GM21619 (cell line): ENCODE results near the gene RGS11.
"Not testable (repeated sequence)": the region's sequence is repeated elsewhere in the genome, so short reads cannot be mapped to it uniquely, and the experiment has no call there.

Experiments
- ATAC-seq: cut with Tn5 transposase; IDR thresholded peaks from one replicate; pipeline ENCODE4 v1.9.1; 2021; ENCODE audit not compliant: unreplicated experiment

Gene RGS11

GRCh38 chr16:264440-264951, 11.2 kb downstream of the RGS11 start:
- ATAC-seq, result no peak

GRCh38 chr16:263944-264343, 11.8 kb downstream of the RGS11 start:
- no peak for ATAC-seq

GRCh38 chr16:263182-263774, 12.5 kb downstream of the RGS11 start:
- ATAC-seq, result no peak

DNA sequence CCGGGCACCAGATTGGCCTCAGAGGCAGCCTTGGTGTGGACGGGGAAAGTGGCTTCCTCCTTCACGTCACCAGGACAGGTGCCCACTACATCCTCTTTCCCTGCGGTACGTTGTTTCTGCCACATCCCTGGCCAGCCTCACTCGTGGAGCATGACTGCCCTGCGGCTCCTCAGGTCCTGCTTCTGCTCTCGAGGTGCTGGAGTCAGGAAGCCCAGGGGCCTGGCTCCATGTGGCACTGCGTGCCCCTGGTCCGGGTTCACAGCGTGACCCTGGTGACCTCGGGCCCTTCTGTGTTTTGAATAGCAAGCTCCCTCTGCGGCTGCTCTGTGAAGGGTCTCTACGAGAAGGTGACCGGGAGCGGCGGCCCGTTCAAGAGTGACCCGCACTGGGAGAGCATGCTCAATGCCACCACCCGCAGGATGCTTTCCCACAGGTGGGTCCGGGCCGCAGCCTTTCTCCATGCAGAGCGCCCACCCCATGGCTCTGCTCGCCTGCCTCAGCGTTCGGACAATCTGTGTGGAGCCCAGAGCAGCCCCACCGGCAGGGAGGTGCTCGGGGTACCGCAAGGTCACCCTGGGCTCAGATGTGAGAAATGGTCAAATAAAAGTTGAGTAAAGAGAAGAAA, 13.5 kb downstream of the RGS11 start:
- ATAC-seq, result no peak

- no peak for ATAC-seq
These were observed 14.6 kb downstream of the RGS11 start for GRCh38 chr16:261031-261691.

DNA sequence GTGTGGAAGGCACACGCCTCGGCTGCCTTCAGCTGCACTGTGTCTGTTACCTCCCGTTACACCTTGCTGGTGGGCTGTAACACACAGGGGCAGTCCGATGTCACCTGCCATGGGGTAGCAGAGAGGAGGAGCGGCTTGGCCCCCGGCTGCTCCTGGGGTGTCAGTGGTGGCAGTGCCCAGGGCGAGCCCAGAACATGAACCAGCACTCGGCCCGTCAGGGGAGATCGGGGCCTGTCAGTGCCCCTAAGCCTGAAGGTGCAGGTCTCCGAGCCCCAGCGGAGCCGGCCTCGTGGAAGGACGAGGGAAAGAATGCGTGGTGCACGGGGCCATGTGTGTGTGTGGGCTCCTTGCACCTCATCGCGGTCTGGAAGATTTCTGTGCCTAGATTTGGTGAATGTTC, 15.4 kb downstream of the RGS11 start:
- ATAC-seq, result no peak

GRCh38 chr16:259814-260253, 15.9 kb downstream of the RGS11 start:
- no peak for ATAC-seq

DNA sequence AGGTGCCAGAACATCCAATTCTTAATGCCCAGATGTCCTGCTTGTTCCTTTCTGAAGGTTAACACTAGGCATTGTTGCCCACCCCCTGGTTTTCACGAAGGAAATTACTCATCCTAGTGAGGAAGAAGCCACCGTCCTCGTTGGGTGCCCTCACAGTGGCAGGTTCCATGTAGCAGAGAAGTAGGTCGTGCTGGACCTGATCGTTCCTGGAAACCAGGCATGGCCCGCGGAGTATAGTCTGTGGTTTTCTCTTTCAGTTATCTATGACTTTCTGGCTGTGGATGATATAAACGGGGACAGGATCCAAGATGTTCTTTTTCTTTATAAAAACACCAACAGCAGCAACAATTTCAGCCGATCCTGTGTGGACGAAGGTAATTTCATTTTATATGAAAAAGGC, 16.5 kb downstream of the RGS11 start:
- ATAC-seq, result no peak

DNA sequence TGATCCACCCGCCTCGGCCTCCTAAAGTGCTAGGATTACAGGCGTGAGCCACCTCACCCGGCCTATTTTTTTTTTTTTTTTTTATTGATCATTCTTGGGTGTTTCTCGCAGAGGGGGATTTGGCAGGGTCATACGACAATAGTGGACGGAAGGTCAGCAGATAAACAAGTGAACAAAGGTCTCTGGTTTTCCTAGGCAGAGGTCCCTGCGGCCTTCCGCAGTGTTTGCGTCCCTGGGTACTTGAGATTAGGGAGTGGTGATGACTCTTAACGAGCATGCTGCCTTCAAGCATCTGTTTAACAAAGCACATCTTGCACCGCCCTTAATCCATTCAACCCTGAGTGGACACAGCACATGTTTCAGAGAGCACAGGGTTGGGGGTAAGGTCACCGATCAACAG, 17.7 kb downstream of the RGS11 start:
- ATAC-seq, result not testable (repeated sequence)

- ATAC-seq, result no peak
These were observed 20.6 kb downstream of the RGS11 start for GRCh38 chr16:255183-255582.

DNA sequence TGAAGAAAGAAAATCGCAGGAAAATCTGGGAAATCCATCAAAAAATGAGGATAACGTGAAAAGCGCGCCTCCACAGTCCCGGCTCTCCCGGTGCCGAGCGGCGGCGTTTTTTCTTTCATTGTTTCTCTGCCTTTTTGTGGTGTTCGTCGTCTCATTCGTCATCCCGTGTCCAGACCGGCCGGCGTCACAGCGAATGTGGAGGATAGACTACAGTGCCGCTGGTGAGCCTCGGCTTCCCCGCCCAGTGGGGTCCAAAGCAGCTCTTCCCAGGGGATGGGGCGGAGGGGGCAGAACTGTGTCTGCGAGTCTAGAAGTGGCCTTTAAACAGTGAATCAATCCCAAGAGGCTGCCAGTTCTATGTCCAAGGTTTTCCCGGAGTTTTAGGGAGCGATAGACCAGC, 21.3 kb downstream of the RGS11 start:
- ATAC-seq, result no peak

- ATAC-seq, result no peak
These were observed 21.9 kb downstream of the RGS11 start for GRCh38 chr16:253833-254232.

DNA sequence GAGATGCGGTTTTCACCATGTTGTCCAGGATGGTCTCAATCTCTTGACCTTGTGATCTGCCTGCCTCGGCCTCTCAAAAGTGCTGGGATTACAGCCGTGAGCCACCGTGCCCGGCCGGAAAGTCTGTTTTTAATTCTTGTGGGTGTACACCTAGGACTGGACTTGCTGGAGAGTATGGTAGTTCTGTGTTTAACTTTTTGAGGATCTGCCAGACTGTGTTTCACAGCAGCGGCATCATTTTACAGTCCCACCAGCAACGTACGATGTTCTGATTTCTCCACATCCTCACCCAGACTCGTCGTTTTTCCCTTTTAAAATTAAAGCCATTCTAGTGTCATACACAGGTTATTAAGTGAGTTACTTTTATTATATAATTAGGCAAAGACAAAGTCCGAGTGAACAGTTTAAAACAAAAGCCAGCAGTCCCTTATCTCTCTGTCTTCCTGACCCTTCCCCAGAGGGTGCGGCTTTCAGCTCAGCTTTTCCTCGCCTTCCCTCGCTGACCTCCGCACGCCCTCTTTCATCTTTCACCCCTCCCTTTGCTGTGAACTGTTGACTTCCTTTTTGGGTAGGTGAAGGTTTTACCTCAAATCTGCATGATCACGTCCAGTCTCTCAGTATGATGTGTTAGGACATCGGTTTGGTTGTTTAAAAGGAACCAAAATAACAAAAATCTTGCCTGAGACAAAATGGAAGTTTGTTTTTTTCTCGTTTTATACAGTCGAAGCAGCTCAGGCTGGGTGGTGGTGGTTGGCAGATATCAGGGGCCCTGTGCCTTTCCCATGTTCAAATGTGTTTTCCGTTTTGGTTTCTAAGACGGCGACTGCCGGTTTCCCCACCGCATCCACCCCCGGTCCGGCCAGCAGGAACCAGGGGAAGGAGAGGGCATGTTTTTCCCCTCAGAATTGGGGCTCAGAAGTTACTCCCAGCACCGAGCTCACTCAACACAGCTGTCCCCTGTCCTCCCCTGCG, 23.1 kb downstream of the RGS11 start:
- no peak for ATAC-seq

DNA sequence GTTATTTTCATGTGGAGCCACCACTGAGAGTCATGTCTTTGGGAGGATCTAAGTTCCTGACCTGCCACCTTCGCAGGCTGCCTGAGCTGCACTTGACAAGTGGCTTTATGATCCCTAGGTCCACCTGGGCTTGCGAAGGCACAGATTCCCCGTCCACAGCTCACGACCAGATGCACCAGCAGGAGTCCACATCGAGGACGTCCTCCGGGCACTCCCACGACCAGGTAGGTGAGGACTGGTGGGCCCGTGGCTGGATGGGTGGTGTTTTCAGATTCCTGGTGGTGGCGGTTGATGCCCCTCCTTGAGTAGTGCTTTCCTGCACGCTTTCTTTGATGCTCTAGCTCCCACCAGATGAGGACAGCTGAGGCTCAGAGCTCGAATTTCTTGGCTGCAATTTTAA, 26.3 kb downstream of the RGS11 start:
- no peak for ATAC-seq

DNA sequence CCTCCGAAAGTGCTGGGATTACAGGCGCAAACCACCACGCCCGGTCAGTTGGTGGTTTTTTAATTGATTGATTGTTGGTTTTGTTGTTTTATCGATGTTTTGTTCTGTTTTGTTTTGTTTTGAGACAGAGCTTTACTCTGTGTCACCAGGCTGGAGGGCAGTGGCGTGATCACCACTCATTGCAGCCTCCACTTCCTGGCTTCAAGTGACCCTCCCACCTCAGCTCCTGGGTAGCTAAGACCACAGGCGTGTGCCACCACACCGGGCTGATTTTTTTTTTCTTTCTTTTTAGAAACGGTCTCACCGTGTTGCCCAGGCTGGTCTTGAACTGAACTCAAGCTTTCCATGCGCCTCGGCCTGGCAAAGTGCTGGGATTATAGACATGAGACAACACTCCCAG, 28.7 kb downstream of the RGS11 start:
- ATAC-seq, result no peak

DNA sequence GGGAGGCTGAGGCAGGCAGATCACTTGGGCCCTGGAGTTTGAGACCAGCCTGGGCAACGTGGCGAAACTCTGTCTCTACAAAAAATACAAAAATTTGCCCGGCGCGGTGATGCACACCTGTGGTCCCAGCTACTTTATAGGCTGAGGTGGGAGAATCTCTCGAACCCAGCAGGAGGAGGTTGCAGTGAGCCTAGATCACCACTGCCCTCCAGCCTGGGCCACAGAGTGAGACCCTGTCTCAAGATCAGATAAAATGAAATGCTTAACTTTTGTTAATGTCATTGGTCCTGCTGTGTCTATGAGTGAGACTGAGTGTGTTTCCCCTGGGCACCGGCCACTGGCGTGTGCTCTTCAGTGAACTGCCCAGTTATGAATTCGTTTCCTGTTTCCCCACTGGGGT, 30.6 kb downstream of the RGS11 start:
- ATAC-seq, result no peak

GRCh38 chr16:243348-243747, 32.4 kb downstream of the RGS11 start:
- no peak for ATAC-seq

- no peak for ATAC-seq
These were observed 33.5 kb downstream of the RGS11 start for GRCh38 chr16:242281-242680.

DNA sequence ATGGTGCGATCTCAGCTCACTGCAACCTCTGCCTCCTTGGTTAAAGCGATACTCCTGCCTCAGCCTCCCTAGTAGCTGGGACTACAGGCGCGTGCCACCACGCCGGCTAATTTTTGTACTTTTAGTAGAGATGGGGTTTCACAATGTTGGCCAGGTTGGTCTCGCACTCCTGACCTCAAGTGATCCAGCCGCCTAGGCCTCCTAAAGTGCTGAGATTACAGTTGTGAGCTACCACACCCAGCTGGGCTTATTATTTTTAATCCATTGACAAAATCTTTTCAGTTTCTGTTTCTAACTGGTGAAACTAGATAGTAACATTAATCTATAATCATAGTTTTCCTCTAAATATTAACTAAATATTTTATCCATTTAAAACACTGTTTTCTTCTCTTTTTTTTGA, 35.2 kb downstream of the RGS11 start:
- no peak for ATAC-seq

- no peak for ATAC-seq
These were observed 35.8 kb downstream of the RGS11 start for GRCh38 chr16:239948-240277.
